Caco-2 (cell line): Measurements from ENCODE around the gene MYB. TPM values are rescaled to one million over a fixed set of nuclear protein-coding genes. Genes with fewer than 3 reads are reported as not detected.

Source experiments
- BruUV-seq: library from RNA; stranded (reverse); fragments of 400-500 nt; replicated peaks from 2 replicates; lab custom pipeline; 2021; lab: Mats Ljungman, UMichigan
- CTCF ChIA-PET: fragments of 300-600 bp; sonication (Branson Sonifier 250); formaldehyde crosslinking; loops from one replicate; lab custom pipeline; 2022; ENCODE audit warnings: antibody characterized with exemption; lab: Charles Lee
- POLR2A ChIA-PET: fragments of 300-600 bp; sonication (Branson Sonifier 250); formaldehyde crosslinking; loops from one replicate; lab custom pipeline; 2022; ENCODE audit warnings: antibody characterized with exemption; lab: Charles Lee
- DNase-seq, 2 experiments: peaks; one replicate each; pipeline versions ENCODE4 v3.0.0 to v3.0.0-alpha.2; 2020 to 2022
- H3K27me3 ChIP-seq: replicated peaks from 2 replicates; pipeline ENCODE4 v1.6.0; 2011; ENCODE audit warnings: low read length; ENCODE audit not compliant: control insufficient read depth, insufficient read depth
- H3K36me3 ChIP-seq: 2 replicates; pipeline ENCODE4 v1.5.1; 2011; ENCODE audit warnings: low read length; ENCODE audit not compliant: control insufficient read depth, insufficient read depth
- H3K4me1 ChIP-seq: fragments of 250-450 bp; sonication (Bioruptor Pico); 2 replicates; pipeline ENCODE4 v1.5.1; 2020; ENCODE audit warnings: mild to moderate bottlenecking
- H3K4me3 ChIP-seq: 2 replicates; pipeline ENCODE4 v1.5.1; 2011; ENCODE audit warnings: low read depth, mild to moderate bottlenecking, control low read depth, low read length
- H3K9me3 ChIP-seq: fragments of 250-450 bp; sonication (Bioruptor Pico); 2 replicates; pipeline ENCODE4 v1.5.1; 2020; ENCODE audit warnings: mild to moderate bottlenecking, moderate library complexity
- H3K27ac Mint-ChIP-seq: one replicate; pipeline ENCODE4 v1.8.0; 2022; ENCODE audit warnings: mixed read lengths; ENCODE audit not compliant: unreplicated experiment
- H3K27me3 Mint-ChIP-seq: one replicate; pipeline ENCODE4 v1.8.0; 2022; ENCODE audit warnings: mixed read lengths; ENCODE audit not compliant: insufficient read depth, unreplicated experiment
- H3K36me3 Mint-ChIP-seq: one replicate; pipeline ENCODE4 v1.8.0; 2022; ENCODE audit warnings: mild to moderate bottlenecking, mixed read lengths; ENCODE audit not compliant: insufficient read depth, unreplicated experiment
- H3K4me1 Mint-ChIP-seq: one replicate; pipeline ENCODE4 v1.8.0; 2022; ENCODE audit warnings: low read depth, mixed read lengths; ENCODE audit not compliant: unreplicated experiment
- H3K4me3 Mint-ChIP-seq: one replicate; pipeline ENCODE4 v1.8.0; 2022; ENCODE audit warnings: mild to moderate bottlenecking, moderate library complexity, mixed read lengths; ENCODE audit not compliant: unreplicated experiment
- H3K9me3 Mint-ChIP-seq: one replicate; pipeline ENCODE4 v1.8.0; 2022; ENCODE audit warnings: mixed read lengths; ENCODE audit not compliant: unreplicated experiment
- intact Hi-C: fragments of 100-400 bp; cut with micrococcal nuclease; formaldehyde crosslinking; loops from one replicate; pipeline ENCODE4 v1.10.0; 2022; ENCODE audit not compliant: unreplicated experiment
- total RNA-seq: library from RNA; stranded (reverse); gene quantifications from 2 replicates; pipeline ENCODE4 v1.2.3, GENCODE V29; 2022
- TF ChIP-seq, protein P1 (sequence below), 2 experiments: fragments of 200-600 bp in 1 of 2; IDR thresholded peaks; 1 replicate in 1 of 2; 2 replicates in 1 of 2; pipeline versions ENCODE4 v1.5.1 to v1.8.0; 2011 to 2022; ENCODE audit warnings: antibody characterized with exemption in 1 of 2, control low read depth in 1 of 2, inconsistent platforms in 1 of 2, low read depth in 1 of 2, low read length in 1 of 2, mild to moderate bottlenecking in 1 of 2, moderate library complexity in 1 of 2; ENCODE audit not compliant: insufficient read depth in 1 of 2, severe bottlenecking in 1 of 2, unreplicated experiment in 1 of 2

Gene MYB
- total RNA-seq, 1 experiment from 2014 or later = 2.7 TPM

DNA sequence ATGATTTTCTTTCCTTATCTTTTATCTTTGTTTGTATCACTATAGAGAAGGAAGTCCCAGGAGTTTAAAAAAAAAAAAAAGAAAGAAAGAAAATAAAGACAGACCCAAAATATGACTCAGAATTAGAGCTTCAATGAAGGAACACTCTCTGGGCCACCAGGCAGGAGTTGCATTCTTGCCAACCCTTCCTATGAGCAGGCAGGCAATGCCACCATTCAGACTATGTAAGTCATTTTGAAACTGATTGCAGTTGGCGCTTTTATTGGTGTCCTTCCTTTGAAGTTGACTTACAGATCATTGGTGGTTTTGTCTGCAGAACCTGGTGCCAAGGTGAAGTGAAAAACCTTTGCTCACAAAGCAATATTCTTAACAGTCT lies 50.3 kb downstream of the MYB start:
- BruUV-seq = no TSS peak
- intact Hi-C loops = no loop called here
- ChIA-PET POLR2A (no interaction called here), CTCF (no interaction called here)
- peaks cover 1% of the 10 kb centered on the region for H3K27me3 Mint-ChIP-seq
- Histone ChIP-seq H3K4me3 (no peak overlapping the region), H3K36me3 (no peaks in the 10 kb centered on the region), H3K27me3 (no peaks in the 10 kb centered on the region), H3K9me3 (no peaks in the 10 kb centered on the region), H3K4me1 (no peaks in the 10 kb centered on the region)
- no peaks in the 10 kb centered on the region for H3K36me3 Mint-ChIP-seq
- no peak overlapping the region for H3K4me3 Mint-ChIP-seq
- H3K27ac Mint-ChIP-seq = peak overlapping the region; percentile 20
- no peak for DNase-seq
- no peaks in the 10 kb centered on the region for H3K9me3 Mint-ChIP-seq
- TF ChIP-seq, protein P1, sequence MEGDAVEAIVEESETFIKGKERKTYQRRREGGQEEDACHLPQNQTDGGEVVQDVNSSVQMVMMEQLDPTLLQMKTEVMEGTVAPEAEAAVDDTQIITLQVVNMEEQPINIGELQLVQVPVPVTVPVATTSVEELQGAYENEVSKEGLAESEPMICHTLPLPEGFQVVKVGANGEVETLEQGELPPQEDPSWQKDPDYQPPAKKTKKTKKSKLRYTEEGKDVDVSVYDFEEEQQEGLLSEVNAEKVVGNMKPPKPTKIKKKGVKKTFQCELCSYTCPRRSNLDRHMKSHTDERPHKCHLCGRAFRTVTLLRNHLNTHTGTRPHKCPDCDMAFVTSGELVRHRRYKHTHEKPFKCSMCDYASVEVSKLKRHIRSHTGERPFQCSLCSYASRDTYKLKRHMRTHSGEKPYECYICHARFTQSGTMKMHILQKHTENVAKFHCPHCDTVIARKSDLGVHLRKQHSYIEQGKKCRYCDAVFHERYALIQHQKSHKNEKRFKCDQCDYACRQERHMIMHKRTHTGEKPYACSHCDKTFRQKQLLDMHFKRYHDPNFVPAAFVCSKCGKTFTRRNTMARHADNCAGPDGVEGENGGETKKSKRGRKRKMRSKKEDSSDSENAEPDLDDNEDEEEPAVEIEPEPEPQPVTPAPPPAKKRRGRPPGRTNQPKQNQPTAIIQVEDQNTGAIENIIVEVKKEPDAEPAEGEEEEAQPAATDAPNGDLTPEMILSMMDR (IDR thresholded peaks at IDR 0.05; ENCODE audit: insufficient read depth in 1 of 2, low read depth in 1 of 2, low read length in 1 of 2, severe bottlenecking in 1 of 2, unreplicated experiment in 1 of 2) = no peak
- H3K4me1 Mint-ChIP-seq = peaks cover 15% of the 10 kb centered on the region

DNA sequence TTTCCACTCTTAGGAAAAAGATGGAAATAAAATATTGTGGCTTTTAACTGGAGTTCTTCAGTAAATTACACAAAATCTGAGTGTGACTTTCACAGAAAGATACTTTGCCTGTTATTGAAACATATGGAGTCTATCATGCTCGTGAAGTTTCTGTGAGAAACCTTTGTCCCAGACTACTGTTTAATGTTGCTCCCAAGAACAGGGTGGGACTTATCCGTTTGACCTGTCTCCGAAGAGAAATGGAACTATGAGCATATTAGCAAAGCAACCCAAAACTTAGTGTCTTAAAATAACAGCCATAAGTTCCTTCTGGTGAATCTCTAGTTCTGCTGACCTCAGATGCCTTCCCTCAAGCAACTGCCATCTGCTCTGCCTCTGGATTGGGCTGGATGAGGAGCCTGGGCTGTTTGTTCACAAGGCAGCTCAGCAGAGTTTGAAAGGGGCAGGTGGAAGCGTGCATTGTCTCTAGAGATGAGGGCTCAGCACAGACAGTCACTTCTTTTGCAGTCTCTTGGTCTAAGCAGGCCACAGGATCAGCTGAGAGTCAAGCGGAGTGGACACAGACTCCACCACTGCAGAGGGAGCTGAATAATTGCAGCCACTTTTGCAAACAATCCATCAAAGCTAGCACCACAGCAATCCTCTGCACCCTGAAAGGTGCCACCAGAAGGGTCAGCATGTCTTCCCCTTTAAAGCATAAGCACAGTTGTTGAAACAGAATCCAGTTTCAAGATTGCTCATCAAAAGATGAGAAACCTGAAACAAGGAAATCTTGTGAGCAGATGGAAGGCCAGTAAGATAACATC lies 52.8 kb downstream of the MYB start:
- no peak for DNase-seq
- no peak overlapping the region for H3K4me3 Mint-ChIP-seq
- intact Hi-C loops = no loop called here
- Histone ChIP-seq H3K9me3 (no peaks in the 10 kb centered on the region), H3K4me1 (no peaks in the 10 kb centered on the region), H3K4me3 (no peak overlapping the region), H3K27me3 (no peaks in the 10 kb centered on the region; the same call in 1 of the 2 replicates), H3K36me3 (no peaks in the 10 kb centered on the region)
- BruUV-seq = no TSS peak
- H3K9me3 Mint-ChIP-seq = no peaks in the 10 kb centered on the region
- CTCF ChIA-PET = no interaction called here
- TF ChIP-seq, protein P1 (IDR thresholded peaks at IDR 0.05; ENCODE audit: insufficient read depth in 1 of 2, low read depth in 1 of 2, low read length in 1 of 2, severe bottlenecking in 1 of 2, unreplicated experiment in 1 of 2) = no peak
- no peak overlapping the region for H3K27ac Mint-ChIP-seq
- H3K36me3 Mint-ChIP-seq = no peaks in the 10 kb centered on the region
- H3K27me3 Mint-ChIP-seq = peaks cover 3% of the 10 kb centered on the region
- peaks cover 10% of the 10 kb centered on the region for H3K4me1 Mint-ChIP-seq
- POLR2A ChIA-PET = no interaction called here

DNA sequence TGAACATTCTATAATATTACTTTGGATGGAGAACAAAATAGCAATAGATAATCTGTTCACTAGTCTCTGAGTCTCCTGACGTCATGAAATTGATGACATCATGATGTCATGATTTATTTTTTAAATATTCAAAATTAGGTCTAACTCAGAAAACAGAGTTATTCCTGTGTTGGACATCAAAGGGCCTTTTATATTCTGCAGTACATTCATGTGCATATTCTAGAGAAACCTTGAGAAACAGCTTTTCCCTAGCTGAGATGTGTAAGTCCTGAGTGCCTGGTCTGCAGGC lies 53.3 kb downstream of the MYB start:
- Histone ChIP-seq H3K4me1 (no peaks in the 10 kb centered on the region), H3K9me3 (no peaks in the 10 kb centered on the region), H3K36me3 (no peaks in the 10 kb centered on the region), H3K4me3 (no peak overlapping the region), H3K27me3 (no peaks in the 10 kb centered on the region; the same call in 1 of the 2 replicates)
- TF ChIP-seq, protein P1 (IDR thresholded peaks at IDR 0.05; ENCODE audit: insufficient read depth in 1 of 2, low read depth in 1 of 2, low read length in 1 of 2, severe bottlenecking in 1 of 2, unreplicated experiment in 1 of 2) = no peak
- BruUV-seq = no TSS peak
- DNase-seq = no peak
- CTCF ChIA-PET = no interaction called here
- no peak overlapping the region for H3K4me3 Mint-ChIP-seq
- H3K27me3 Mint-ChIP-seq = peaks cover 3% of the 10 kb centered on the region
- POLR2A ChIA-PET = no interaction called here
- intact Hi-C loops = no loop called here
- H3K4me1 Mint-ChIP-seq = peaks cover 10% of the 10 kb centered on the region
- no peak overlapping the region for H3K27ac Mint-ChIP-seq
- H3K36me3 Mint-ChIP-seq = no peaks in the 10 kb centered on the region
- H3K9me3 Mint-ChIP-seq = no peaks in the 10 kb centered on the region
